GM12878 (cell line): ENCODE measurements around the gene CNNM4. TPM values are rescaled to one million over a fixed set of nuclear protein-coding genes. Genes with fewer than 3 reads are reported as not detected.

Experiments
- ATAC-seq: fragments of 200-7000 bp; cut with Tn5 transposase; 3 replicates; pipeline ENCODE4 v1.9.1; 2020; ENCODE audit warnings: mild to moderate bottlenecking, moderate library complexity
- BruUV-seq: library from RNA; stranded (reverse); fragments of 400-500 nt; replicated peaks from 2 replicates; lab custom pipeline; 2021; lab: Mats Ljungman, UMichigan
- CTCF ChIA-PET: fragments of 300-600 bp; sonication (Branson Sonifier 250); formaldehyde crosslinking; extraction: SDS; loops from one replicate; lab custom pipeline; 2021; ENCODE audit warnings: inconsistent platforms; lab: Yijun Ruan, JAX
- POLR2A ChIA-PET: fragments of 350-600 bp; formaldehyde crosslinking; extraction: SDS; loops from one replicate; lab custom pipeline; 2021; ENCODE audit warnings: inconsistent platforms; lab: Charles Lee
- RAD21 ChIA-PET: fragments of 300-600 bp; sonication (Branson Sonifier 250); formaldehyde crosslinking; loops from one replicate; lab custom pipeline; 2023; ENCODE audit warnings: antibody characterized with exemption; ENCODE audit not compliant: unreplicated experiment; lab: Charles Lee
- SMC1A ChIA-PET: fragments of 300-600 bp; sonication (Branson Sonifier 250); formaldehyde crosslinking; loops from one replicate; lab custom pipeline; 2023; ENCODE audit not compliant: unreplicated experiment, uncharacterized antibody; lab: Charles Lee
- DNase-seq: peaks from one replicate; pipeline ENCODE4 v3.0.0-alpha.2; 2011; ENCODE audit warnings: low read depth, low spot score
- FAIRE-seq: peaks from 3 replicates; lab custom pipeline; 2011; peaks lifted over from hg19 to GRCh38; lab: Jason Lieb, UNC
- H2AFZ ChIP-seq: 2 replicates; pipeline ENCODE4 v1.6.0; 2011; ENCODE audit warnings: low read depth, low read length, control low read depth; ENCODE audit not compliant: control insufficient read depth
- H3K27ac ChIP-seq: 2 replicates; pipeline ENCODE4 v1.5.1; 2011; ENCODE audit warnings: control low read depth; ENCODE audit not compliant: control insufficient read depth, insufficient read depth
- H3K27me3 ChIP-seq, 2 experiments: replicated peaks in 1 of 2; 2 replicates each; pipeline versions ENCODE4 v1.6.0 to v1.6.1; 2011; ENCODE audit warnings: low read length in 1 of 2; ENCODE audit not compliant: control insufficient read depth in 2 of 2, insufficient read depth in 2 of 2
- H3K36me3 ChIP-seq, 2 experiments: 2 replicates each; pipeline ENCODE4 v1.5.1; 2011; ENCODE audit warnings: low read length in 1 of 2; ENCODE audit not compliant: control insufficient read depth in 2 of 2, insufficient read depth in 2 of 2
- H3K4me1 ChIP-seq: 2 replicates; pipeline ENCODE4 v1.6.1; 2011; ENCODE audit warnings: mild to moderate bottlenecking, low read length, moderate library complexity, mixed read lengths; ENCODE audit not compliant: control insufficient read depth, insufficient read depth
- H3K4me2 ChIP-seq: 2 replicates; pipeline ENCODE4 v1.6.0; 2011; ENCODE audit warnings: control low read depth; ENCODE audit not compliant: control insufficient read depth, insufficient read depth
- H3K4me3 ChIP-seq: fragments of 200-600 bp; sonication (generic); 2 replicates; pipeline ENCODE4 v1.5.1; 2016
- H3K79me2 ChIP-seq: 2 replicates; pipeline ENCODE4 v1.6.0; 2011; ENCODE audit warnings: low read length; ENCODE audit not compliant: control insufficient read depth, insufficient read depth
- H3K9ac ChIP-seq: 2 replicates; pipeline ENCODE4 v1.8.0; 2011; ENCODE audit warnings: low read length, control low read depth, mixed read lengths; ENCODE audit not compliant: control insufficient read depth, insufficient read depth
- H3K9me3 ChIP-seq: replicated peaks from 3 replicates; pipeline ENCODE4 v1.5.1; 2011; ENCODE audit warnings: mild to moderate bottlenecking, low read length; ENCODE audit not compliant: control insufficient read depth, insufficient read depth
- H4K20me1 ChIP-seq: 2 replicates; pipeline ENCODE4 v1.6.0; 2011; ENCODE audit not compliant: control insufficient read depth, insufficient read depth
- CBFB ChIP-seq: IDR thresholded peaks from 2 replicates; pipeline ENCODE4 v1.6.1; 2016; ENCODE audit warnings: antibody characterized with exemption, low read depth
- CHD2 ChIP-seq: IDR thresholded peaks from 2 replicates; pipeline ENCODE4 v1.6.1; 2011; ENCODE audit warnings: low read depth, low read length, improper control_type of control experiment, borderline replicate concordance
- FOXK2 ChIP-seq: fragments of 450-650 bp; IDR thresholded peaks from 2 replicates; pipeline ENCODE4 v1.6.1; 2017; ENCODE audit warnings: mild to moderate bottlenecking, moderate library complexity
- HCFC1 ChIP-seq: fragments of 150-350 bp; IDR thresholded peaks from 2 replicates; pipeline ENCODE4 v1.6.1; 2014; ENCODE audit warnings: low read length
- MEF2B ChIP-seq: fragments of 450-650 bp; IDR thresholded peaks from 2 replicates; pipeline ENCODE4 v1.6.1; 2018; ENCODE audit warnings: mild to moderate bottlenecking, moderate library complexity; ENCODE audit not compliant: partially characterized antibody, poor library complexity, severe bottlenecking
- SIN3A ChIP-seq: IDR thresholded peaks from 2 replicates; pipeline ENCODE4 v1.6.1; 2012; ENCODE audit warnings: low read depth, low read length, improper control_type of control experiment
- SREBF1 ChIP-seq: IDR thresholded peaks from 2 replicates; pipeline ENCODE4 v1.6.1; 2012; ENCODE audit warnings: mild to moderate bottlenecking, low read length
- STAT3 ChIP-seq: IDR thresholded peaks from 2 replicates; pipeline ENCODE4 v1.6.1; 2011; ENCODE audit warnings: low read depth, low read length, improper control_type of control experiment
- TCF12 ChIP-seq: IDR thresholded peaks from 2 replicates; pipeline ENCODE4 v1.6.1; 2011; ENCODE audit warnings: low read depth, mild to moderate bottlenecking, low read length
- WGBS: methylation state at CpG from one replicate; pipeline ENCODE4 v1.1.6; 2016; ENCODE audit warnings: low lambda C conversion rate; ENCODE audit not compliant: insufficient replicate concordance, insufficient coverage; ENCODE audit errors: missing lambda C conversion rate; 5-methylcytosine and 5-hydroxymethylcytosine counted together
- in situ Hi-C: fragments of 300-500 bp; cut with MboI; formaldehyde crosslinking; loops from 9 replicates; pipeline ENCODE4 v1.14.3; 2018; ENCODE audit warnings: mixed read lengths
- intact Hi-C: fragments of 100-400 bp; cut with micrococcal nuclease; formaldehyde crosslinking; loops from one replicate; pipeline ENCODE4 v1.14.2; 2022; ENCODE audit not compliant: unreplicated experiment
- polyA plus RNA-seq, 11 experiments: library from polyadenylated mRNA; depleted of rRNA in 4 of 11; unstranded in 6 of 11; stranded (reverse) in 5 of 11; fragments of >200 nt; fragmentation: Nextera tagmentation in 4 of 11; fragmentation: Illumina TruSeq in 1 of 11; extraction: Ambion mirVana in 4 of 11; extraction: Trizol in 1 of 11; gene quantifications; 1 replicate in 1 of 11; 2 replicates in 10 of 11; pipeline versions ENCODE4 v1.2.1 to v1.2.3, GENCODE V29; 2011 to 2016; ENCODE audit warnings: inconsistent platforms in 2 of 11, missing spikeins in 2 of 11, low read depth in 1 of 11
- total RNA-seq, 4 experiments: library from RNA; depleted of rRNA in 3 of 4; stranded (reverse); fragments of >200 nt in 3 of 4; fragmentation: Illumina TruSeq in 1 of 4; extraction: Trizol in 1 of 4; gene quantifications; 2 replicates each; pipeline versions ENCODE4 v1.2.1 to v1.2.3, GENCODE V29; 2013 to 2021
- TF ChIP-seq, protein P1 (sequence below): IDR thresholded peaks from 2 replicates; pipeline ENCODE4 v1.6.1; 2011; ENCODE audit warnings: borderline replicate concordance, low read depth, mild to moderate bottlenecking, moderate library complexity, low read length; ENCODE audit not compliant: insufficient read depth, poor library complexity, severe bottlenecking

The CNNM4 gene
- total and polyA plus RNA-seq, 10 of the 15 experiments (the other 5 are each of a cell fraction or from before 2014, with no cell fraction given) = 2.4 to 13.8 (median 8.1) TPM

DNA sequence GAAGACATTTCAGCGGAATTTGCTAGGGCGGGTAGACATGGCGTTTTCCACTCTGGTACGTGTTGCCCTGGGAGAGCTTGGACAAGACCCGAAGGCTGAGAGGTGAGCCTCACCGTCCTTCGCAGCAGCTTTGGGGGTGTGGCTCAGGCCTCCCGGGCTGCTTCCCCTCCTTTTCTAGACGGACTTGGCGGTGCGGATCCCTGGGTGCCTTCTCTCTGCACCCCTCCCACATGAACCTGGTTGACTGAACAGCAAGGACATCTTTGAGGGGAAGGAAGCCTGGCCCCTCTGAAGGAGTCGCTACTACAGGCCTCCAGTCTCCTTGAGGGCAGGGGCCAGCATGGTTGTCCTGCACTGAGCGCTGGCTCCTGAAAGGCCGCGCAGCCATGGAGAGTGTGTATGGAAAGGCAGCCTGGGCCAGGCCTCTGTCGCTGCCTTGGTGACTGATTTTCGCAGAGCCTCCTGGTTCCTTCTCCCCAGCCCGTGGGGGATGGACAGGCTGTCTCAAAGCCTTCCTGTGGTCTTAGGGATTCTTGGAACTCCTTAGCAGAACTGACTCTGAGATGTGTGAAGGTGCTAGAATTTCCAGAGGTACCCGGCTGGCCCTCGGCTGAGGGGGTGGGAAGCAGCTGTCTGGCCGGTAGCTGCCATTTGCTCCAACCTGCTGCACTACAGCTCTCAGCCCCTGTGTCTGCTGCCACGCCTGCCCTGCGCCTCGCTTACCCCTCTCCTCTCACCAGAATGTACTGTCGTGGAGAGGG lies 9.9 kb downstream of the CNNM4 start (continued):
- TF ChIP-seq FOXK2 = no peak
- no peak for TF ChIP-seq HCFC1
- TF ChIP-seq SIN3A = no peak
- TF ChIP-seq CBFB = no peak

DNA sequence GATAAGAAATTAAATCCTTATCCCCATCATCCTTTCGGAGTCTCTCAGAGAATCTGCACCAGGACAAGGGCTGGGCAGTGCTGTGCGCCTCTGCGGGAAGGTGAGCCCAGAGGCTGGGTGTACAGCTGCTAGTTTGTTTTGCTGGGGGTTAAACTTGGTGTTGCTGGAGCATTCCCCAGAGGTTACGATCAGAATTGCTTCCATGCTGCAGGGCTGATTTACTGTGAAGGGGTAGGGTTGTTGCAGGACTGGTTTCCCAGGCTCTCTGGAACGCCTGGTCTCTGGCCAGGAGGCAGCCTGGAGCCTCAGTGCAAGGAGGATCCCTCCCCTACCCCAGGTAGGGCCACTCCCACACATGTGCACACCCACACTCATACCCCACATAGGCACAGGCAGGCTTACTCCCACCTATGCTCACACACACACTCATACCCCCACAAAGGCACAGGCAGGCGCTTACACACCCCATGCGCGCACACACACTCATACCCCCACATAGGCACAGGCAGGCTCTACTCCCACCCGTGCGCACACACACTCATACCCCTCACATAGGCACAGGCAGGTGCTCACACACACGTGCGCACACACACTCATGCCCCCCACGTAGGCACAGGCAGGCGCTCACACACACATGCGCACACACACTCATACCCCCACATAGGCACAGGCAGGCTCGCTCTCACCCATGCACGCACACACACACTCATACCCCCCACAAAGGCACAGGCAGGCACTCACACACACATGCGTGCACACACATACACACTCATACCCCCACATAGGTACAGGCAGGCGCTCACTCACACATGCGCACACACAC lies 11.3 kb downstream of the CNNM4 start:
- intact Hi-C loops = no loop called here
- Histone ChIP-seq H3K79me2 (peaks cover 35% of the 10 kb centered on the region), H3K4me1 (peaks cover 65% of the 10 kb centered on the region), H4K20me1 (no peaks in the 10 kb centered on the region), H3K9ac (no peak overlapping the region), H3K4me2 (no peak overlapping the region), H3K4me3 (no peak overlapping the region), H3K27ac (0 out of 2 replicates have a peak overlapping the region, but pooled peaks have one; percentile 29), H3K27me3 (no peaks in the 10 kb centered on the region), H2AFZ (no peak overlapping the region), H3K9me3 (no peaks in the 10 kb centered on the region), H3K36me3 (no peaks in the 10 kb centered on the region; a peak in 2 of 4 replicates)
- TF ChIP-seq TCF12 (0 out of 2 replicates have a peak, but pooled peaks have one; percentile 20), MEF2B (peak; percentile 87), SREBF1 (no peak), STAT3 (no peak), CHD2 (no peak)
- TF ChIP-seq, protein P1, sequence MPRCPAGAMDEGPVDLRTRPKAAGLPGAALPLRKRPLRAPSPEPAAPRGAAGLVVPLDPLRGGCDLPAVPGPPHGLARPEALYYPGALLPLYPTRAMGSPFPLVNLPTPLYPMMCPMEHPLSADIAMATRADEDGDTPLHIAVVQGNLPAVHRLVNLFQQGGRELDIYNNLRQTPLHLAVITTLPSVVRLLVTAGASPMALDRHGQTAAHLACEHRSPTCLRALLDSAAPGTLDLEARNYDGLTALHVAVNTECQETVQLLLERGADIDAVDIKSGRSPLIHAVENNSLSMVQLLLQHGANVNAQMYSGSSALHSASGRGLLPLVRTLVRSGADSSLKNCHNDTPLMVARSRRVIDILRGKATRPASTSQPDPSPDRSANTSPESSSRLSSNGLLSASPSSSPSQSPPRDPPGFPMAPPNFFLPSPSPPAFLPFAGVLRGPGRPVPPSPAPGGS = peak; percentile 75
- ChIA-PET RAD21 (no interaction called here), CTCF (no interaction called here), SMC1A (interaction anchor here (0.7 kb wide), 1 partner anchor 9 kb away, joined by 5 read pairs; no protein-coding TSS in a partner anchor), POLR2A (interaction anchor here (1.5 kb wide), 1 partner anchor 9 kb away, joined by 3 read pairs; no protein-coding TSS in a partner anchor)
- ATAC-seq (no peak), DNase-seq (no peak), FAIRE-seq (no peak)
- in situ Hi-C loops = no loop called here
- no TSS peak for BruUV-seq
- 97% methylated on average over 20 of the region's 20 CpGs for WGBS
